CD4-positive, alpha-beta T cell treated with Interleukin-12 subunit alpha and Interleukin-12 subunit beta, for 1 hour (primary cell): ENCODE measurements around the gene SRP9.
"Not testable (repeated sequence)": the region's sequence is repeated elsewhere in the genome, so short reads cannot be mapped to it uniquely, and the experiment has no call there.

Experiments used
- DNase-seq: peaks from one replicate; pipeline ENCODE4 v3.0.0-alpha.2; 2020

Gene SRP9

DNA sequence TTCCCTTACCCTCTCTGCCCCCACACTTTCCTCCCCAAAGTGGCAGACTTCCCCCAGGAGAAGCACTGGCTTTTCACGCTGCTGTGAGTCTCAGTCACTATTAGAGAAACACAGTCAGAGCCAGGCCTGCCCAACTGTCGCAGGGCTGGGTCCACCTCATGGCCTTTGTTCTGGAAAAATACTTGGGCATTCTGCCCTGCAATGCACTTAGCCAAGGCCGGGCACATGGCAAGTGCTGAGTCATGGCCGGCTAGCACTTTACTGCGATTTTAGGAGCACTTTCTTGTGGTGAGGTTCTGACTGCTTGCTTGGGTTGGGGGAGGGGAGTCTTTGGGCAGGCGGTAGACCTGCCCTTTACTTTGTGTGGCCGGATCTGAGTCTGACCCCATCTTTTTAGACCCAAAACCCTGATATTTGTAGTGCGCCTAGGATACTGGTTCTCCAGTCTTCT, 40.0 kb downstream of the SRP9 start:
- DNase-seq, result no peak

DNA sequence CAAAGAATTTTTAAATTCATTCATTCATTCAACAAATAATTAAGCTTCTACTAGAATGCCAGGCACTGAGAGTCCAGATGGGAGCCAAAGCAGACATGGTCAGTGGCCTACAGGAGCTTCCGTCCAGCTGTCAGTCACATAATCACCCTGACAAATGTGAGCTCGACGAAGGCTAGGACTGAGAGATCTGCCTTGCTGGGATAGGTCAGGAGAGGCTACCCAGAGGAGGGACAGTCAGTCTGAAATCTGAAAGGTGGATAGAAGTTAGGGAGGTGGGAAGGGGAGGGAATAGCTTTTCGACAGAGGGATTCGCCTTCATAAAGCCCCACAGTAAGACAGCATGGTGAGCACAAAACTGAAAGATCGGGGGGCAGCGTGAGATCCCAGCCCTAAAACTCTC, 40.6 kb downstream of the SRP9 start:
- no peak for DNase-seq

DNA sequence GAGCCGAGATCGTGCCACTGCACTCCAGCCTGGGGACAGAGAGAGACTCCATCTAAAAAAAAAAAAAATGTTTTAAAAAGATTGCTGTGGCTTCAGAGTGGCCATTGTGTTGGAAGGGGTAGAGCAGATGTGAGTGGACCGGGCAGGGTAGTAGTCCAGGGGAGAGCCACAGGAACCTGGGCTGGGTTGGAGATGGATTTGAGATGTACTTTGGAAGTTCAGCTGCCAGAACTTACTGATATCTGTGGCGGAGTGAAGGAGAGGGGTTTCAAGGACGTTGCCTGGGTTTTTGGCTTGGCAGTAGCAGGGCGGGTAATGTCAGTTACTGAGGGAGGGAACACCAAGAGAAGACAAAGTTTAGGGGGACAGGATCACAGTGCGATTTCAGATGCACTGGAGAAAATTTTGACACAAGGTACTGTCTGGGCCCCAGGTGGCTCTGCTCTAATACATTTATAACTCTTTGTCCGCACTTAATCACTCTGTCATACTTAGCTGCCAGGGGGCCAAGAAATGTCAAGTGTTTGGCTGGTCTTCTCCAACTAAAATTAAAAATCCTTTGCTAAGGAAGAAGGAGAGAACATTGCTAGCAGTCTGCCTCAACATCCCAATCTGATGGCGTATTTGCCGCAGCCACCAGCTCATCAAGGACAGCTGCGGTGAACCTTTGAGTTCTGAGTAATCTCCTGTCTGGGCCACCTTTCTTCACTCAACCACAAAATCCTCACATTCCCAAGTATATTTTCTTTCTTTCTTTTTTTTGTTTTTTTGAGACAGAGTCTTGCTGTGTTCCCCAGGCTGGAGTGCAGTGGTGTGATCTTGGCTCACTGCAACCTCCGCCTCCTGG, 41.9 kb downstream of the SRP9 start:
- DNase-seq, result no peak

DNA sequence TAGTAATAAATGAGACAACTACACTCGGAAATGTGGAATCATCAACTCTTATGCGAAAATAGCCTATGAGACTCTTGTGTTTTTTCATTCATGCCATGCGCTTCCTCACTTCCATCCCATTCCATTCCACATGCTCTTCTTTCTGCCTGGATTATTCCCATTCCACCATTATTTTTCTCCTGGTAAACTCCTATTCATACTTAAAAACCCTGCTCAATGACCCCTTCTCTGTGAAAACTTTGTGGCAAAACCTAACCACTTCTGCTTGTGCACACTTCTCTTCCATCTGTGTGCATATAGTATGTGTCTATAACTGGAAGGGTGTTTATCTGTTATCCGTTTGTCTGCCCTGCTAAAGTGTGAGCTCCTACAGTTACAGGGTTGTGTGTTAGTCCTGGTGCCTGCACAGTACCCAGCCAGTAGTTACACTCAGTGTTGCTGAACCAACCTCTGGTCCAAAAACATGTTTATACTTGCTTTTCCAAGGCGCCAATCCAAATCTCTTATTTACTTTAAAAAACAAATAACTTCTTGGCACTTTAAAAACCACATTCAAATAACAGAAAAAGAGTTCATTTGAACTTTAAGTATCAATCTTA, 43.0 kb downstream of the SRP9 start:
- no peak for DNase-seq

DNA sequence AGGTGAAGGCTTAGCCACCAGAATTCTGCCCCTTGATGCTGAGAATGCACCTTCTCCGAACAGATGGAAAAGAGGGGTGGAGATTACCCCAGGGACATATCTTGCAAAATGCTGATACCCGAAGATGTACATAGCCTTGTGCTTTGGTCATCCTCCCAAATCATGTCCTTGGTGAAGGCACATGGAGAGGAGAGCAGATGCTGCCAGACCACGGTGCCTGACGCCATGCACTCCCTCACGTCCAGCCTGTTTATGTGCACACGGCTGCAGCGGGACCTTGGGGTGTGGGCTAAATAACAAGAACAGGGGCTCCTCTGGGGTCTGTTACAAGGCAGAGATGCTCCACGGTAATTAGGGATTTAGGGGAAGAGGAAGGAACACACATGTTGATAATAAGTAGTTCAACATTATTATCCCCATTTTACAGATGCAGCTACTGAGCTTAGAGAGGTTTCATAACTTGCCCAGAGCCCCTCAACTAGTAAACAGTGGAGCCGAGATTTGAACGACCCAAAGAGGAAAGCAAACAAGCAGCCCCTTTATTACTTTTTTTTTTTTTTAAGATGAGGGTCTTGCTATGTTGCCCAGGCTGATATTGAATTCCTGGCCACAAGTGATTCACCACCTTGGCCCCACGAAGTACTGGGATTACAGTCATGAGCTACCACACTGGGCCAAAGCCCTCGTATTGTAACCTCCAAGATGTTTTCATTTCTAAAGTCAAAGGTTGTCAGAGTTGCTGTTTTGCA, 45.2 kb downstream of the SRP9 start:
- no peak for DNase-seq

DNA sequence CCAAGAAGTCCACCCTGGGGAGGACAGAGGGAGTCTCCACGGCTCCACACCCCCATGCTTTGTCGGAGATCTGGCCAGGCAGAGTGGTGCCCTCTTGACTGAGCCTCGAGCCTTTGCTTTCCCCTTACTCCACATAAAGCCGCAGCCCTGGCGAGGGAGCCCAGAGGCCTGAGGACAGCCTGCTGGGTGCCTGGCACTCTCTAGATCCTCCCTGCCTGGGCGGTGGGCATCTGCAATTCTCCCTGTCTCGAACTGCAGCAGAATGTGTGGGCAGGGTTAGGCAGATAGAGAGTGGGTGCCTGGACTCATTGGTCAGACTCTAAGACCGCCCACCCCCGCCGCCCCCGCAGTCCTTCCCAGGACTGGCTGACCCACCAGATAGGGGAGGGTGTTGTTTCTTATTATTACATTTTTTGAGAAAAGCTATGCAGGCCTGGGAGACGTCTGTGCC, 46.2 kb downstream of the SRP9 start:
- DNase-seq, result no peak

DNA sequence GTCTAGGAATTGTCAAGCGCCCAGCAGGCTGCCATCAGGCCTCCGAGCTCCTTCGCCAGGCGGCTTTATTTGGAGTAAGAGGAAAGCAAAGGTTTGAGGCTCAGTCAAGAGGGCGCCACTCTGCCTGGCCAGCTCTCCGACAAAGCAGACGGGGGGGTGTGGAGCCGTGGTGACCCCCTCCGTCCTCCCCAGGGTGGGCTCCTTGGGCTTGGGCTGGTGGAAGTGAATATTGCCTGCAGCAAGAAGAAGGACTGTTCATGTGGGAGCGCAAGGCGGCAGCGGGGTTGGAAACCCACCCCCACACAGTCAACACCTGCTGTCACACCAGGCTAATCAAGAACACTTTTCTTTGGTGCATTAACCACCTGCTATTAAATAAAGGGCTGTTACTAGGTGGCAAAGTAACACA, 46.9 kb downstream of the SRP9 start:
- DNase-seq, result no peak

DNA sequence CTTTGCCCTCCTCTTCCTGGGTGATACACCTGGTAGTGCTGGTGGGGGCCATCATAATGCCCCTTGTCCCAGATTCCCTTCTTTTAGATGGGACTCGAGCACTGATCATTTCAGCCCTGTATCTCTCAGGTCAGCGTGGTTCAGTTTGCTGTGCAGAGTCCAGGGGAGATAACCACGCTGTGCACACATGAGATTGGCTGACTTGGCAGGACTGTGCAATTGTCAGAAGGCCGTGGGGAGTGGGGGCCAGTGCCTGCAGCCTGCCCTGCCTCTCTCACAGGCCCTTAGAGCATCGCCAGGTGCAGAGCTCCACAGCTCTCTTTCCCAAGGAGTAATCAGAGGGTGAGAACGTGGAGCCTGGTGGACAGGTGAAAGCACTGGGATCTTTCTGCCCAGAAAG, 47.5 kb downstream of the SRP9 start:
- no peak for DNase-seq

DNA sequence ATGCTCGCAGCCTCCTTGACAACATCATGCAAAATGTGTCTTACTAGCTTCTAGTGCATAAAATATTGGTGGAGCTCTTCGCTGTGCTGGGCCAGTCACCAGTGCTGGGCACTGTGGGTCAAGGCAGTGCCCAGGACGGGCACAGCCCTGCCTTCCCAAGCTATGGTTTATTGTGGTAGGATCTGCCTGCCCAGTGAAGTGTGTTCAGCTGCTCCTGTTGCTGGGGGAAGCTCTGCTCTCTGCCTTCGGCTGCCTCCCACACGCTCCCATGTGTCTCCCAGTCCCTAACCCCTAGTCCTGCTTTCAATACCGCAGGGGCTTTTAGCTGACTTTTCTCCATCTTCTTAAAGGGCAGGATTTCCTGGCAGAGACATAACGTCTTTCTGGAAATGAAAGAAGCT, 48.0 kb downstream of the SRP9 start:
- DNase-seq, result no peak

DNA sequence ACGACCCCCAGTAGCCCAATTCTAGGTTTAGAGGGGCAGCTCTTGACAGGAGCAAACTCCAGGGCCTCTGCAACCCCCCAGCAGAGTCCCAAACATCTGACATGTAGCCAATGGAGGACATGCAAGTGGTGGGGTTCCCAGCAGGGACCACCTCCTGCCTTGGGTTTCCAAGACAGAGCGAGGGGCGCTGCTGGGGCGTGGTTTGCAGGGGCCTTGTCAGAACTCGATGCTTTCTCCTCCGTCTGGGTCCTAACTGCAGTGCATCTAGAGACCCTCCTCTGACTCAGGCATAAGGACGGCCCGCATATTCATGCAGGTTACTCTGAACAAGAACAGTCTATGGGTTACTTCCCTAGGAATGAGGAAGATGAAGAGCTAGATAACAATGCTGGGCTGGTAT, 49.5 kb downstream of the SRP9 start:
- DNase-seq, result no peak

DNA sequence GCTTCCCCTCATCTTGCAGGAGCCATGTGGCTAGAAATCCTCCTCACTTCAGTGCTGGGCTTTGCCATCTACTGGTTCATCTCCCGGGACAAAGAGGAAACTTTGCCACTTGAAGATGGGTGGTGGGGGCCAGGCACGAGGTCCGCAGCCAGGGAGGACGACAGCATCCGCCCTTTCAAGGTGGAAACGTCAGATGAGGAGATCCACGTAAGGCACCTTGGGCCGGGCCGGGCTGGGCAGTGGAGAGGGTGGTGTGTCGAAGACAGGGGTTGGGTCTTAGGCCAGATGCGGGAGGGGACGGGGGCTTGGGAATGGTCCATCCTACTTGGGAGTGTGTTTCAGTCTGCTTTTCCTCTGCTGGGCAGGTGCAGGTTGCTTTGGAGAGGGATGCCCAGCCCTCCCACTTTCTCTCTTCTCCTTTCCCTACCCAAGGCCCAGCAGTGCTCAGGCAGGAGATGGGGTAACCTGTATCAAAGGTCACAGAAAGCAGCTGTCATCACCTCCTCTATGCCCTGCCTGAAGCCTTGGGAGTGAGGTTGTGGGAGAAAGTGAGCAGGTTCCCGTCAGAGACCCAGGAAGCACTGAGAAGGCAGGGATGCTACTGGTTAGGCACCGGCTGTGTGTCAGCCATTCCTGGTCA, 51.2 kb downstream of the SRP9 start:
- DNase-seq, result no peak

DNA sequence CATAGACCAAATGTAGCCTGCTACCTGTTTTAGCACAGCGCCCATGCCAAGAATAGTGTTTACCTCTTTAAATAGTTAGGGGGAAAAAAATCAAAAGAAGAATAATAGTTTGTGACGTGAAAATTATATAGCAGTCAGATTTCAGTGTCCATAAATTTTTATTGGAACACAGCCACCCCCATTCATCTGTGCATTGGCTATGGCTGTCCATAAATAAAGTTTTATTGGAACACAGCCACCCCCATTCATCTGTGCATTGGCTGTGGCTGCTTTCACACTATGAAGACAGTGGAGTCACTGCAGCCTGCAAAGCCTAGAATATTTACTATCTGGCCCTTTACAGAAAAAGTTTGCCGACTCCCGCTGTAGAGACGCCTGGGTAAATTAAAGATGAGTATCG, 53.2 kb downstream of the SRP9 start:
- no peak for DNase-seq

DNA sequence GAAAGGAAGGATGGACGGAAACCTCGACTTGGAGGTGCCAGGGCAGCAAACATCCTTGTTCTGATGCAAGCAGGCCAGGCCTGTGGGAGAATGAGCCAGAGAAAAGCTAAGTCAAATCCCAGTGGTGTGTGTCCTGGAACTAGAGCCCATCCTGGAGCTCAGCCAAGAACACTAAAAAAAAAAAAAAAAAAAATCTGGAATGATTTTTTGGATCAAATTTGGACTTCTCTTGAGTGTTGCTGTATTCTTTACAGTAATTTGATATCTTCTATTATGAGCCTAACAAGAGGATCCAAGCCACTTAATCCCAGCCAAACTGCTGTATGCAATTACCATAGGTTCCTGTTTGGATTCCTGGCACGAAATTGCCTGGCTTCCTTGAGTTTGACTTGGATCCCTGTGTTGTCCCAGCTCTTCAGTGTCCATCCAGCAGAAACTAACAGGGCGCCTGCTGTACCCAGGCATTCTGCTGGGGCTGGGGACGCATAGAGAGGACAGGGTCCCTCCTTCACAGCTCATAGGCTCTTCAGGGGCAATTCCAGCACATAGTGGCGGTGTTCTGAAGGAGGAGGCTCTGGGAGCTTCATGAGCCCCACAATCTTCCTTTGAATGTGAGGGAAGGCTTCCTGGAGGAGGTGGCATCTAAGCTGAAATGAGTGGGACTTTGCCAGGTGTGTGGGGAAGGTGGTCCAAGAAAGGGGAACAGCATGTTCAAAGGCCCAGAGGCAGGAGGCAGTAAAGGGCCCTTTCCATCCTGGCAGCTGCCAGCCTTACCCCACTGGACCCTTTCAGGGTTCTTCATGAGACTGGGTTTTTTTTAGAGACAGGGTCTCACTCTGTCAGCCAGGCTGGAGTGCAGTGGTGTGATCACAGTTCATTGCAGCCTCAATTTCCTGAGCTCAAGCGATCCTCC, 57.0 kb downstream of the SRP9 start:
- DNase-seq, result no peak

DNA sequence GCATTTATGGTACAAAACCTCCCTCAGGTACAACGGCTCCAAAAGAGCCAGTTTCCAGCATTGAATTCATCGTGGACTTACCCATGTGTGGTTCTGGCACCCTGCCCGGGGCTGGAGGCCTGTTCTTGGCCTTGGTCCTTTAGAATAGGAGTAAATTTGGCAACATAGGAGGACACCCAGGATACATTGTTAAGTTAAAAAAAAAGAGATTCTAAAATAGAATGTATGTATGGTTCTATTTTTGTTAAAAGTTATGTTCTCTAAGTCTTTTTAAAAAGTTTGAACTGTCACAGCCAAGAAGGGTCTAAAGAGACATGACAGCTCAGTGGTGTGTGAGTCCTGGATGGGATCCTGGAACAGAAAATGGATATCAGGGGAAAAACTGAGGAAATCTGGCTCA, 58.2 kb downstream of the SRP9 start:
- DNase-seq, result no peak

DNA sequence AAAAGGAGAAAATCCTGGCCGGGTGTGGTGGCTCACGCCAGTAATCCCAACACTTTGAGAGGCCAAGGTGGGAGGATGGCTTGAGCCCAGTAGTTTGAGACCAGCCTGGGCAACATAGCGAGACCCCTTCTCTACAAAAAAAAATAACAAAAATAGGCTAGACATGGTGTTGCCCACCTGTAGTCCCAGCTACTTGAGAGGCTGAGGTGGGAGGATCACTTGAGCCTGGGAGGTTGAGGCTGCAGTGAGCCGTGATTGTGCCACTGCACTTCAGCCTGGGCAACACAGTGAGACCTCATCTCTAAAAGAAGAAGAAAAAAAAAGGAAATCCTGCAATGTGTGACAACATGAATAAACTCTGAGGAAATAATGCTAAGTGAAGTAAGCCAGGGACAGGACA, 58.7 kb downstream of the SRP9 start:
- not testable (repeated sequence) for DNase-seq

DNA sequence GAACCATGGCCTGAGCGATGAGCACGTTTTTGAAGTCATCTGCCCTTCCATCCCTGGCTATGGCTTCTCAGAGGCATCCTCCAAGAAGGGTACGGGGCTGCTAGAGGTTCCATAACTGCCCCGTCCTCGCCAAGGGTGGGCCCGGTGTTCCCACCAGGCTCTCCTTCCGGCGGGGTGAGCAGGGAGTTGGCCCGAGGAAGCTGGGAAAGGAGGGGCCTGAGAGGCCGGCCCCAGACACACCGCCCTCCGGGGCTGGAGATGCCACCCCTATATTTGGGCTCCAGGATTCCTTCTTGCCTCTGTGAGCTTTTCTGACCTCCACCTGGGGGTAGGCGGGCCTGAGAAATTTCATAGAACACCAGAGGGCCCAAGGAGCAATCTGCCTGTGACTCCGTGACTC, 61.2 kb downstream of the SRP9 start:
- no peak for DNase-seq
